ENCODE measurements around the gene ELF3.
"Not testable (repeated sequence)": the region's sequence is repeated elsewhere in the genome, so short reads cannot be mapped to it uniquely, and the experiment has no call there.

- TF ChIP-seq CTCF (conservative IDR thresholded peaks at IDR 0.05), result not testable (repeated sequence)
- peak; percentile 22; the same call in 1 of the 2 replicates for TF ChIP-seq ZFX (IDR thresholded peaks at IDR 0.05)
These were observed 8.8 kb downstream of the ELF3 start for GRCh38 chr1:202019235-202019558.
